A549 (cell line): ENCODE results near the gene ARHGAP4. TPM values are rescaled to one million over a fixed set of nuclear protein-coding genes. Genes with fewer than 3 reads are reported as not detected.

Experiments
- ATAC-seq, 2 experiments: fragments of 200-7000 bp in 1 of 2; fragments of >200 bp in 1 of 2; cut with Nextera tagmentation in 1 of 2; cut with Tn5 transposase in 1 of 2; 3 replicates each; pipeline versions ENCODE4 v1.8.0 to v1.9.1; 2018 to 2020; ENCODE audit warnings: mild to moderate bottlenecking in 1 of 2, moderate library complexity in 1 of 2
- CTCF ChIA-PET: fragments of 300-600 bp; sonication (Branson Sonifier 250); formaldehyde crosslinking; extraction: SDS; loops from one replicate; lab custom pipeline; 2021; ENCODE audit warnings: antibody characterized with exemption, inconsistent platforms; lab: Yijun Ruan, JAX
- POLR2A ChIA-PET: fragments of 350-600 bp; formaldehyde crosslinking; extraction: SDS; loops from one replicate; lab custom pipeline; 2021; ENCODE audit warnings: antibody characterized with exemption, inconsistent platforms; lab: Yijun Ruan, JAX
- DNase-seq, 2 experiments: peaks; one replicate each; pipeline versions ENCODE4 v3.0.0 to v3.0.0-alpha.2; 2011 to 2016; ENCODE audit warnings: low read depth in 1 of 2, low spot score in 1 of 2
- FAIRE-seq: peaks from 2 replicates; lab custom pipeline; 2011; peaks lifted over from hg19 to GRCh38; lab: Jason Lieb, UNC
- H3K27ac ChIP-seq, 2 experiments: fragments of >200 bp; sonication (Bioruptor Twin); formaldehyde crosslinking; 3 replicates each; pipeline ENCODE4 v1.5.1; 2016 to 2017
- H3K4me1 ChIP-seq: fragments of >200 bp; sonication (Bioruptor Twin); formaldehyde crosslinking; 3 replicates; pipeline ENCODE4 v1.6.1; 2016
- H3K4me2 ChIP-seq: fragments of >200 bp; sonication (Bioruptor Twin); formaldehyde crosslinking; 3 replicates; pipeline ENCODE4 v1.6.1; 2016
- H3K4me3 ChIP-seq: fragments of >200 bp; sonication (Bioruptor Twin); formaldehyde crosslinking; 3 replicates; pipeline ENCODE4 v1.5.1; 2016
- H3K9me3 ChIP-seq: fragments of >200 bp; sonication (Bioruptor Twin); formaldehyde crosslinking; 3 replicates; pipeline ENCODE4 v1.6.1; 2016
- ATOH8 ChIP-seq: fragments of 250-450 bp; sonication (Bioruptor Pico); IDR thresholded peaks from 2 replicates; pipeline ENCODE4 v1.5.0; 2020; ENCODE audit warnings: low read depth, mild to moderate bottlenecking, moderate library complexity
- BCL3 ChIP-seq: fragments of >200 bp; sonication (Bioruptor Twin); formaldehyde crosslinking; IDR thresholded peaks from 3 replicates; pipeline ENCODE4 v1.6.1; 2016
- BHLHE40 ChIP-seq: IDR thresholded peaks from 2 replicates; pipeline ENCODE4 v1.6.1; 2012; ENCODE audit warnings: low read depth, low read length, inconsistent platforms
- CBX2 ChIP-seq: fragments of 200-600 bp; sonication (generic); IDR thresholded peaks from 2 replicates; pipeline ENCODE4 v1.6.1; 2016; ENCODE audit warnings: low read depth, mild to moderate bottlenecking, borderline replicate concordance
- CEBPB ChIP-seq, 2 experiments: fragments of >200 bp in 1 of 2; sonication (Bioruptor Twin) in 1 of 2; formaldehyde crosslinking in 1 of 2; IDR thresholded peaks; 2 replicates each; pipeline ENCODE4 v1.6.1; 2012 to 2016
- CHD2 ChIP-seq: fragments of 150-350 bp; IDR thresholded peaks from 2 replicates; pipeline ENCODE4 v1.6.1; 2014; ENCODE audit warnings: low read length; ENCODE audit not compliant: partially characterized antibody
- CHD4 ChIP-seq: fragments of 200-600 bp; sonication (generic); IDR thresholded peaks from 2 replicates; pipeline ENCODE4 v1.6.1; 2016; ENCODE audit warnings: antibody characterized with exemption, mild to moderate bottlenecking, borderline replicate concordance
- E2F6 ChIP-seq: IDR thresholded peaks from 2 replicates; pipeline ENCODE4 v1.6.1; 2012; ENCODE audit warnings: low read depth, borderline replicate concordance
- ELK1 ChIP-seq: fragments of 150-350 bp; IDR thresholded peaks from 2 replicates; pipeline ENCODE4 v1.6.1; 2014; ENCODE audit warnings: low read depth, mild to moderate bottlenecking, low read length
- EP300 ChIP-seq, 2 experiments: fragments of >200 bp; sonication (Bioruptor Twin); formaldehyde crosslinking; IDR thresholded peaks; 2 replicates in 1 of 2; 3 replicates in 1 of 2; pipeline ENCODE4 v1.6.1; 2016 to 2017
- ESRRA ChIP-seq: fragments of 150-350 bp; IDR thresholded peaks from 2 replicates; pipeline ENCODE4 v1.6.1; 2014; ENCODE audit warnings: mild to moderate bottlenecking, low read length, borderline replicate concordance
- FOSB ChIP-seq: fragments of 250-450 bp; sonication (Bioruptor Pico); IDR thresholded peaks from 2 replicates; pipeline ENCODE4 v1.5.0; 2020; ENCODE audit warnings: mild to moderate bottlenecking, moderate library complexity
- JUNB ChIP-seq: fragments of >200 bp; sonication (Bioruptor Twin); formaldehyde crosslinking; IDR thresholded peaks from 2 replicates; pipeline ENCODE4 v1.6.1; 2016
- MAFK ChIP-seq: fragments of 450-650 bp; IDR thresholded peaks from 2 replicates; pipeline ENCODE4 v1.6.1; 2014; ENCODE audit not compliant: partially characterized antibody
- MYC ChIP-seq: IDR thresholded peaks from 2 replicates; pipeline ENCODE4 v1.6.1; 2012; ENCODE audit warnings: mild to moderate bottlenecking, inconsistent platforms, low read length, improper control_type of control experiment, borderline replicate concordance
- NFE2L2 ChIP-seq: fragments of 150-350 bp; conservative IDR thresholded peaks from 2 replicates; pipeline ENCODE4 v1.6.1; 2014; ENCODE audit warnings: low read length
- NPAS2 ChIP-seq: fragments of 250-450 bp; sonication (Bioruptor Pico); IDR thresholded peaks from 2 replicates; pipeline ENCODE4 v1.8.0; 2022; ENCODE audit warnings: mild to moderate bottlenecking, moderate library complexity, borderline replicate concordance
- PHF8 ChIP-seq: fragments of 200-600 bp; sonication (generic); IDR thresholded peaks from 2 replicates; pipeline ENCODE4 v1.6.1; 2016; ENCODE audit warnings: low read depth, mild to moderate bottlenecking, antibody characterized with exemption, moderate library complexity, borderline replicate concordance
- RAD21 ChIP-seq, 2 experiments: fragments of >200 bp in 1 of 2; sonication (Bioruptor Twin) in 1 of 2; formaldehyde crosslinking in 1 of 2; IDR thresholded peaks in 1 of 2; conservative IDR thresholded peaks in 1 of 2; 2 replicates in 1 of 2; 3 replicates in 1 of 2; pipeline ENCODE4 v1.6.1; 2012 to 2018; ENCODE audit warnings: inconsistent platforms in 1 of 2
- SMC3 ChIP-seq: fragments of >200 bp; sonication (Bioruptor Twin); formaldehyde crosslinking; IDR thresholded peaks from 3 replicates; pipeline ENCODE4 v1.6.1; 2018; ENCODE audit warnings: inconsistent platforms
- TP53 ChIP-seq: fragments of 250-450 bp; sonication (Bioruptor Pico); IDR thresholded peaks from 2 replicates; pipeline ENCODE4 v1.5.0; 2021; ENCODE audit warnings: mild to moderate bottlenecking, moderate library complexity
- ZFP36 ChIP-seq: fragments of 450-650 bp; IDR thresholded peaks from 2 replicates; pipeline ENCODE4 v1.6.1; 2014; ENCODE audit warnings: borderline replicate concordance; ENCODE audit not compliant: partially characterized antibody
- ZNF302 ChIP-seq: fragments of 250-450 bp; sonication (Bioruptor Pico); IDR thresholded peaks from 2 replicates; pipeline ENCODE4 v1.9.0; 2021; ENCODE audit warnings: inconsistent platforms, mild to moderate bottlenecking, moderate library complexity
- ZSCAN20 ChIP-seq: fragments of 250-450 bp; sonication (Bioruptor Pico); IDR thresholded peaks from 2 replicates; pipeline ENCODE4 v1.8.0; 2022; ENCODE audit warnings: mild to moderate bottlenecking, moderate library complexity
- WGBS: methylation state at CpG from one replicate; pipeline ENCODE4 v1.1.6; 2017; ENCODE audit errors: missing lambda C conversion rate; 5-methylcytosine and 5-hydroxymethylcytosine counted together
- polyA plus RNA-seq, 4 experiments: library from polyadenylated mRNA; depleted of rRNA in 3 of 4; stranded (reverse); fragments of >200 nt; fragmentation: RNase III in 1 of 4; extraction: RNeasy Plus Mini Kit Qiagen cat#74134 plus additional on column Dnase treatment in 1 of 4; gene quantifications; 2 replicates in 3 of 4; 3 replicates in 1 of 4; pipeline ENCODE4 v1.2.3, GENCODE V29; 2011 to 2017
- TF ChIP-seq, protein P1 (sequence below): fragments of >200 bp; sonication (Bioruptor Twin); formaldehyde crosslinking; IDR thresholded peaks from 2 replicates; pipeline ENCODE4 v1.6.1; 2016
- TF ChIP-seq, protein P2 (sequence below): fragments of >200 bp; sonication (Bioruptor Twin); formaldehyde crosslinking; IDR thresholded peaks from 3 replicates; pipeline ENCODE4 v1.5.1; 2016
- TF ChIP-seq, protein P3 (sequence below): fragments of 450-650 bp; IDR thresholded peaks from 2 replicates; pipeline ENCODE4 v1.6.1; 2014; ENCODE audit warnings: antibody characterized with exemption

Gene ARHGAP4
- polyA plus RNA-seq, 2 of the 4 experiments (the other 2 are of a cell fraction) = 0.78 to 0.98 TPM

GRCh38 chrX:153920546-153920945 is 5.5 kb downstream of the ARHGAP4 start:
- no peak for TF ChIP-seq JUNB
- no peak for TF ChIP-seq ATOH8 (CRISPR knock-in tag)
- TF ChIP-seq SMC3 = no peak
- TF ChIP-seq, protein P1, sequence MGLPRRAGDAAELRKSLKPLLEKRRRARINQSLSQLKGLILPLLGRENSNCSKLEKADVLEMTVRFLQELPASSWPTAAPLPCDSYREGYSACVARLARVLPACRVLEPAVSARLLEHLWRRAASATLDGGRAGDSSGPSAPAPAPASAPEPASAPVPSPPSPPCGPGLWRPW = no peak
- no peak for TF ChIP-seq ZNF302 (CRISPR knock-in tag)
- no peak for TF ChIP-seq TP53 (CRISPR knock-in tag)
- TF ChIP-seq PHF8 = no peak
- no peak for TF ChIP-seq NFE2L2
- no peak for TF ChIP-seq E2F6
- no peak for TF ChIP-seq ZFP36
- no peak for TF ChIP-seq NPAS2 (CRISPR knock-in tag)
- TF ChIP-seq ESRRA = no peak
- no peak for TF ChIP-seq CHD4
- TF ChIP-seq BHLHE40 = no peak
- TF ChIP-seq EP300 (IDR thresholded peaks at IDR 0.05) = no peak
- TF ChIP-seq, all 56 proteins: peak for 0
- ATAC-seq = no peak
- no peak for FAIRE-seq
- Histone ChIP-seq H3K4me3 (no peak overlapping the region), H3K27ac (no peak overlapping the region), H3K4me1 (no peaks in the 10 kb centered on the region), H3K4me2 (no peak overlapping the region), H3K9me3 (no peaks in the 10 kb centered on the region)
- ChIA-PET POLR2A (no interaction called here), CTCF (interaction anchor here (0.7 to 25.1 kb wide), 4 partner anchors 9 to 157 kb away, joined by 3 to 363 read pairs (median 30); partner anchors contain the start of gene RENBP)
- WGBS = 70% methylated on average over 11 of the region's 14 CpGs
- DNase-seq = no peak

DNA sequence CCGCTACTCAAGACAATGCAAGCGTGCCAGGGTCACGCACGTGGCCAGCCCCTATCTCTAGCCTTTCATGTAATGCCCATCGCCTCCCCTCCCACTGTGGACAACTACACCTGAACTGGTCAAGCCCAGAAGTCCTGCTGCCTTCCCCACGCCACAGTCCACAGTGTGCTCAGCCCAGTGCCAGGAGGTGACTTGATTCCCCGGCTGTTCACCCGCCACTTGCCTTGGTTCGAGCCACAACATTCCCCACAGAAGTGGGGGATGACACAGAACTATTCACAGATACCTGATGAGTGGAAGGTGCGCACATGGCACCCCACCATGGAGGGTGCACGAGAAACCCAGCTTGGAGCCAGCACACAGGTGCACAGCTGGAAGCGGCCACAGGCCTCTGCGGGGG is 6.8 kb downstream of the ARHGAP4 start:
- TF ChIP-seq CHD2 (no peak), MAFK (no peak), FOSB (no peak), MYC (no peak), ZSCAN20 (CRISPR knock-in tag) (no peak), BCL3 (no peak), CEBPB (IDR thresholded peaks at IDR 0.05) (no peak), ZFP36 (no peak), ELK1 (no peak), NFE2L2 (no peak), CBX2 (no peak), RAD21 (conservative IDR thresholded peaks at IDR 0.05 in 1 of 2, IDR thresholded peaks at IDR 0.05 in 1 of 2) (no peak)
- TF ChIP-seq, protein P2, sequence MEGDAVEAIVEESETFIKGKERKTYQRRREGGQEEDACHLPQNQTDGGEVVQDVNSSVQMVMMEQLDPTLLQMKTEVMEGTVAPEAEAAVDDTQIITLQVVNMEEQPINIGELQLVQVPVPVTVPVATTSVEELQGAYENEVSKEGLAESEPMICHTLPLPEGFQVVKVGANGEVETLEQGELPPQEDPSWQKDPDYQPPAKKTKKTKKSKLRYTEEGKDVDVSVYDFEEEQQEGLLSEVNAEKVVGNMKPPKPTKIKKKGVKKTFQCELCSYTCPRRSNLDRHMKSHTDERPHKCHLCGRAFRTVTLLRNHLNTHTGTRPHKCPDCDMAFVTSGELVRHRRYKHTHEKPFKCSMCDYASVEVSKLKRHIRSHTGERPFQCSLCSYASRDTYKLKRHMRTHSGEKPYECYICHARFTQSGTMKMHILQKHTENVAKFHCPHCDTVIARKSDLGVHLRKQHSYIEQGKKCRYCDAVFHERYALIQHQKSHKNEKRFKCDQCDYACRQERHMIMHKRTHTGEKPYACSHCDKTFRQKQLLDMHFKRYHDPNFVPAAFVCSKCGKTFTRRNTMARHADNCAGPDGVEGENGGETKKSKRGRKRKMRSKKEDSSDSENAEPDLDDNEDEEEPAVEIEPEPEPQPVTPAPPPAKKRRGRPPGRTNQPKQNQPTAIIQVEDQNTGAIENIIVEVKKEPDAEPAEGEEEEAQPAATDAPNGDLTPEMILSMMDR = no peak
- TF ChIP-seq, protein P3, sequence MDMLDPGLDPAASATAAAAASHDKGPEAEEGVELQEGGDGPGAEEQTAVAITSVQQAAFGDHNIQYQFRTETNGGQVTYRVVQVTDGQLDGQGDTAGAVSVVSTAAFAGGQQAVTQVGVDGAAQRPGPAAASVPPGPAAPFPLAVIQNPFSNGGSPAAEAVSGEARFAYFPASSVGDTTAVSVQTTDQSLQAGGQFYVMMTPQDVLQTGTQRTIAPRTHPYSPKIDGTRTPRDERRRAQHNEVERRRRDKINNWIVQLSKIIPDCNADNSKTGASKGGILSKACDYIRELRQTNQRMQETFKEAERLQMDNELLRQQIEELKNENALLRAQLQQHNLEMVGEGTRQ = no peak
- Histone ChIP-seq H3K4me3 (no peak overlapping the region), H3K4me2 (no peak overlapping the region), H3K27ac (no peak overlapping the region), H3K4me1 (no peaks in the 10 kb centered on the region), H3K9me3 (no peaks in the 10 kb centered on the region)
- WGBS = 62% methylated on average over 9 of the region's 13 CpGs
- no peak for FAIRE-seq
- CTCF ChIA-PET = interaction anchor here (1.1 to 25.1 kb wide), 2 partner anchors 26 to 100 kb away, joined by 3 to 363 read pairs; partner anchors contain the start of gene RENBP
- POLR2A ChIA-PET = interaction anchor here (1.4 kb wide), 1 partner anchor 9 kb away, joined by 4 read pairs; no protein-coding TSS in a partner anchor
- ATAC-seq = no peak
- no peak for DNase-seq
